Hematopoietic multipotent progenitor cell treated with erythropoietin and hydrocortisone succinate and interleukin-3 and kit ligand, for 6 days (in vitro differentiated cells): ENCODE results near the gene TLK2.

Experiments used
- DNase-seq: peaks from one replicate; pipeline ENCODE4 v3.0.0-alpha.2; 2015

TLK2 gene

GRCh38 chr17:62630365-62631085 is 151.9 kb downstream of the TLK2 start:
- DNase-seq, result no peak

- no peak for DNase-seq
Observed at GRCh38 chr17:62631086-62631935, 152.7 kb downstream of the TLK2 start.

- DNase-seq, result no peak
Observed at GRCh38 chr17:62631936-62632924, 153.6 kb downstream of the TLK2 start.

- DNase-seq, result no peak
Observed at GRCh38 chr17:62637809-62638208, 159.2 kb downstream of the TLK2 start.

- DNase-seq, result no peak
Observed at GRCh38 chr17:62641153-62641552, 162.5 kb downstream of the TLK2 start.

- DNase-seq, result no peak
Observed at GRCh38 chr17:62641951-62642350, 163.3 kb downstream of the TLK2 start.

- no peak for DNase-seq
Observed at GRCh38 chr17:62643496-62643895, 164.9 kb downstream of the TLK2 start.

- no peak for DNase-seq
Observed at GRCh38 chr17:62644487-62645173, 166.0 kb downstream of the TLK2 start.

GRCh38 chr17:62648251-62648955 is 169.8 kb downstream of the TLK2 start:
- DNase-seq, result no peak

- no peak for DNase-seq
Observed at GRCh38 chr17:62648956-62649294, 170.3 kb downstream of the TLK2 start.

- DNase-seq, result no peak
Observed at GRCh38 chr17:62649570-62649969, 170.9 kb downstream of the TLK2 start.

GRCh38 chr17:62650587-62650986 is 172.0 kb downstream of the TLK2 start:
- DNase-seq, result no peak

GRCh38 chr17:62652251-62653001 is 173.8 kb downstream of the TLK2 start:
- peak; percentile 38 for DNase-seq

GRCh38 chr17:62653002-62653825 is 174.6 kb downstream of the TLK2 start:
- peak; percentile 76 for DNase-seq

GRCh38 chr17:62653826-62654761 is 175.5 kb downstream of the TLK2 start:
- peak; percentile 50 for DNase-seq

GRCh38 chr17:62655656-62656055 is 177.0 kb downstream of the TLK2 start:
- DNase-seq, result no peak

GRCh38 chr17:62656446-62656845 is 177.8 kb downstream of the TLK2 start:
- no peak for DNase-seq

GRCh38 chr17:62657145-62657665 is 178.6 kb downstream of the TLK2 start:
- no peak for DNase-seq

GRCh38 chr17:62657690-62658089 is 179.1 kb downstream of the TLK2 start:
- no peak for DNase-seq
